GM12873 (cell line): ENCODE measurements around the gene KIF7.

Experiments used
- CTCF ChIP-seq: IDR thresholded peaks from 2 replicates; pipeline ENCODE4 v1.5.1; 2012; ENCODE audit warnings: low read depth, mild to moderate bottlenecking, moderate library complexity, low read length, control low read depth; ENCODE audit not compliant: insufficient read depth; ENCODE audit errors: missing control alignments

Gene KIF7

GRCh38 chr15:89611317-89611716 lies 44.0 kb downstream of the KIF7 start:
- TF ChIP-seq CTCF, result no peak

GRCh38 chr15:89599021-89599420 lies 56.2 kb downstream of the KIF7 start:
- TF ChIP-seq CTCF, result no peak

- no peak for TF ChIP-seq CTCF
These were observed 62.2 kb downstream of the KIF7 start for GRCh38 chr15:89593018-89593417.

GRCh38 chr15:89591834-89592233 lies 63.4 kb downstream of the KIF7 start:
- no peak for TF ChIP-seq CTCF

GRCh38 chr15:89587955-89588354 lies 67.3 kb downstream of the KIF7 start:
- TF ChIP-seq CTCF, result no peak

- TF ChIP-seq CTCF, result no peak
These were observed 68.6 kb downstream of the KIF7 start for GRCh38 chr15:89586651-89587050.

GRCh38 chr15:89578146-89578545 lies 77.1 kb downstream of the KIF7 start:
- no peak for TF ChIP-seq CTCF
